Activated CD8-positive, alpha-beta memory T cell treated with anti-CD3 and anti-CD28 coated beads for 1 hour (primary cell): ENCODE results near the gene POLA1.

ENCODE experiments used
- DNase-seq, 2 donors: peaks; one replicate each; pipeline ENCODE4 v3.0.0-alpha.2; 2020; ENCODE audit warnings: low read depth in 1 of 2; ENCODE audit errors: extremely low read depth in 1 of 2

Gene POLA1

GRCh38 chrX:25004485-25005032, 310.8 kb downstream of the POLA1 start:
- DNase-seq: no peak

DNA sequence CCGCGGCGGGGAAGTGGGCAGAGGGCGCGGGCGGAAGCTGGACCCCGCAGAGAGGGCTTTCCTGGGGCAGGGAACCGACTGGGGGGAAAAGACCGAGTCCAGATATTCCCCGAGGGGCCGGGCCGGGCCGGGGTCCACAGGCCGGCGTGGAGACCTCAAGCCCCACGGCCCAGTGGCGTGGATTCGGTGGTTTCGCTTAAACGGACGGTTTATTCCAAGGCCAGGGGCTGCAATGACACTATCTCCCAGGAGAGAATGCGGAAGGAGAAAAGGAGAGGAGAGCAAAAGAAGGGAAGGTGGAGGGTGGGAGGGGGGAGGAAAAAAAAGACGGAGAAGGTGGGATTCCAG, 311.3 kb downstream of the POLA1 start:
- DNase-seq: no peak

DNA sequence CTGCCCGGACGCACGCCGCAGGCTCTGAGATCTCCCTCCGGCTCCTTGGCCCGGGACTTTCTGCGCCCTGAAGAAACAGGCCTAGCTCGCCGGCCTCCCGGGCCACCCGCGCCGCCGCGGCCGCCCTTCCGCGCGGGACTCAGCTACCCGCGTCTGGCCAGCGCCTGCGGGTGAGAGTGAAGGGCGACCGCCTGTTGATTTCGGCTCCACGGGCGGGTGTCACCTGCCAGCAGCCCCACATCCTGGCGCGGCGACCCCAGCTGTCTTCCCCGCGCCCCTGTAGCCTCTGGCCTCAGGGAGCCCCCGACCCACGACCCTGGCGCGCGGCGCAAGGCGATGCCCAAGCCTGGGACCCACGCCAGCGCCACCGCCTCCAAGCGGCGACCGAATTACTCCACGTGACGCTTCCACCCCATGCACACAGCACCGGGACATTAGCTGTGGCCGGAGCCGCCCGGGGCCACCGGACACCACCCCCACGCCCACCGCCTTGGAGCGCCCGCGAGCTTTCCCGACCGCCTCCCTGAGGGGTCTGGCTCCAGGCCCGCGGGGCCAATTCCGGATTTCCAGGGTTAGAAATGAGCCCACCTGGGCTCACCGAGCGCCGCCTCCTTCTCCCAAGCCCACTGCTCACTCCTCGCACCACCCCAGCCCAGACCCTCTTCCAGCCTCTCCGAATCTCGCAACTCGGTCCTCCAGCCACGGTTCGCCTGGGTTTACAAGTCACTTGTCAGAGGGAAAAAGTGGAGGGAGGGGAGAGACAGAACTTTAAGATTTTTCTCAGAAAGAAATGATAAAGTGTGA, 311.9 kb downstream of the POLA1 start:
- DNase-seq: no peak

GRCh38 chrX:25006586-25007058, 312.9 kb downstream of the POLA1 start:
- DNase-seq: no peak

DNA sequence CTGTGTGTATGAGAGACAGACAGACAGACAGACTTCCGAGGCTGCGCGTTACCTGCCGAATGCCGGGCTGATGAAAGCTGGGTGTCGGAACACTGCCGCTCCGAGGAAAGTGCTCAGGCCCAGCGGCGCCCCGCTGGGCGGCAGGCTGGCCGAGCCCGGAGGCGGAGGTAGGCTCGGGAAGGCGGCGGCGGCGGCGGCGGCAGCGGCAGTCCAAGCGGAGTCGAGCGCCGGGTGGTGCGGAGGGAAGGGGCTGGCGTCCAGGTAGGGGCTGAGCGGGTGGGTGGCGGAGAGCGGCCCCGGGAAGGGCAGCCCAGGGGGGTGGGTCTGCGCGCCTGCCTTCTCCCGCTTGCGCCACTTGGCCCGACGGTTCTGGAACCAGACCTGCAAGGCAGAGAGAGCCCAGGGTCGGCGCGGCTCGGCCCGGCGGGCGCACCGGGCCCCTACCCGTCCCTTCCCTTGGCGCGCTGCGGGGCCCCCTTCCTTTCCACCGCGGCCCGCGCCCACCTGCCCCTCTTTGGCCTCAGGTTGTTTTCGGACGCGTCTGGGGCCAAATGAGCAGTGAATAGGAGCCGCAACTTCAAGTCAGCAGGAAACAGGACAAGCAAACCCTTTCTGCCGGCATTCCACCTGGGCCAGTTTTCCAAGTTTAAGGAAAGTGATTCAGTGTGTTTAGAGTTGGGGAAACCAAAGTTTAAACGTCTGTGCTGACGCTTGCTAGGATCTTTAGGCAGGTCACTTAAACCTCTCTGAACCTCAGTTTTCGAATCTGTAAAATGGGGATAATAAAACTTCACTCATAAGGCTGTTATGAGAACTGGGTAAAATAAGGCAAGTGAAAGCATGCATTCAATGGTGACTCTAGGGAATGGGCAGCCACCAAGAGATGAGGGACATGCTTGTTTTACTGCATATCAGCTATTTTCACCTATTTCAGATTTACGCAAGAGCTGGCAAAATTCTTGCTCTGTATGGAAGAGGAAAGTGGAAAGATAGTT, 313.6 kb downstream of the POLA1 start:
- no peak for DNase-seq

- DNase-seq: no peak
Measured at GRCh38 chrX:25009407-25009806, 315.7 kb downstream of the POLA1 start.

GRCh38 chrX:25010784-25011588, 317.3 kb downstream of the POLA1 start:
- DNase-seq: no peak

DNA sequence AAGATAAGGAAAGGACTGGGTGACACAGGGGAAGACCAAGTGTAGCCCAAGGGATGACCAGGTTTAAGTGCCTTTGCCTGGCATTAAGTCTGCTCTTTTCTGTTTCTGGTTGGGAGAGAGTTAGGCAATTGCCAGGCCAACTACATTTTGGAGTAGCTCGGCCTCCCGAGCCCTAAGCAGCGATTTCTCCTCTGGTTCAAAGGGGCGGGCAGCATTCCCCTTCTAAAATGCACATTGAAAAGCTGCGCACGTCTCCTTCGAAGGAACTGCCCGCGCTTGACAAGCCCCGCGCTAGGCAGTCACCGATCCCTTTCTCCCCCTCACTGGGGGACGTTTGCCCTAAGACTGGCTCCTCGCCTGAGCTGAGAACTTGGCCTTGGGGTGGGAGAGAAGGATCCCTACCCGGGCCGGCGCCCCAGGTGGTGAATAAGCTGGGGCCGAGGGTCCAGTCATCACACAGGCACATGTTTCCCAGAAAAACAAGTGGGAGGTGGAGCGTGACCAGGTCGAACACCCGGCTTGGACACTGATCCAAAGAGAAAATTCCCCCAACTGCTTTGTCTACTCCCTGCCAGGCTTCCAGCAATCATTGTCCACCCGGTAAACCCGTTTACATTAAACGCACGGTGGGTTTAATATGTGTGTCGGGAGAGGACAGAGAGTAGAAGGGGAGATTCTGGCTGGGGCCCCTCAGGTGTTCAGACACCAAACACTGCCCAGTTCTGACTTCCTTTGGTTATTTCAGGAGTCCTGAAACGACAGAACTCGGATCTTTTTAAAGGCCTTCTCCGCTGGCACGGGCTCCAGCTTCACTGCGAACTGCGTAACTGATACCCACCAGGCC, 318.1 kb downstream of the POLA1 start:
- DNase-seq: no peak

- DNase-seq: no peak
Measured at GRCh38 chrX:25012433-25012735, 318.7 kb downstream of the POLA1 start.

DNA sequence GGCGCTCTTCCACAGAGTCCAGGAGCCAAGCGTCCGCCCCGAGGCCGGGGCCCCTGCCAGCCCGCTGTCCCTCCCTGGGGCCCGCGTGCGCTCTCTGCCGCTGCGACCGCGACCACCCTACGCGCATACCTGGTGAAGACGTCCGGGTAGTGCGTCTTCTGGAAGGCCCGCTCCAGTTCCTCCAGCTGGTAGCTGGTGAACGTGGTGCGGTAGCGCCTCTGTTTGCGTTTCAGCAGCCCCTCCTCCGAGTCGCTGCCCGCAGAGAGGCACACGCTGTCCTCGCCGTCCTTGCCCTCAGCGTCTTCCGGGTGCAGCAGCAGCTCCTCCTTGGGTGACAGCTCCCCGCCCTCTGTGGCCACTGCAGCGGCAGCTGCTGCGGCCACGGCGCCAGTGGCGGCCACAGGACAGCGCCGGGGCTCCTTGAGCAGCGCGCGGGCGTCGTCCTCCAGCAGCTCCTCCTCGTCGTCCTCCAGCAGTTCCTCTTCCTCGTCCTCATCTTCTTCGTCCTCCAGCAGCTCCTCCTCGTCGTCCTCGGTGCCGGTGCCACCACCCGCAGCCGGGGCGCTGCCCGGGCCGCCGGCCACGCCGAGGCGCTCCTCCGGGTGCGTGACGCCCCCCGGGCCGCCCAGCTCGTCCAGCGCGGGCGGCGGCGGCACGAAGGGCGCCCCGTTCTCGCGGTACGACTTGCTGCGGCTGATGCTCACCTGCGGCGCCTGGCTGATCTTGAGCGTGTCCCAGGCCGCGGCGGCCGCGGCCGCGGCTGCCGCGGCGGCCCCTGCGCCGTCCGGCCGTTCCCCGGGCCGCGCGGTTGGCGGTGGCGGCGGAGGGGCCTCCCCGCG, 319.3 kb downstream of the POLA1 start:
- no peak for DNase-seq

DNA sequence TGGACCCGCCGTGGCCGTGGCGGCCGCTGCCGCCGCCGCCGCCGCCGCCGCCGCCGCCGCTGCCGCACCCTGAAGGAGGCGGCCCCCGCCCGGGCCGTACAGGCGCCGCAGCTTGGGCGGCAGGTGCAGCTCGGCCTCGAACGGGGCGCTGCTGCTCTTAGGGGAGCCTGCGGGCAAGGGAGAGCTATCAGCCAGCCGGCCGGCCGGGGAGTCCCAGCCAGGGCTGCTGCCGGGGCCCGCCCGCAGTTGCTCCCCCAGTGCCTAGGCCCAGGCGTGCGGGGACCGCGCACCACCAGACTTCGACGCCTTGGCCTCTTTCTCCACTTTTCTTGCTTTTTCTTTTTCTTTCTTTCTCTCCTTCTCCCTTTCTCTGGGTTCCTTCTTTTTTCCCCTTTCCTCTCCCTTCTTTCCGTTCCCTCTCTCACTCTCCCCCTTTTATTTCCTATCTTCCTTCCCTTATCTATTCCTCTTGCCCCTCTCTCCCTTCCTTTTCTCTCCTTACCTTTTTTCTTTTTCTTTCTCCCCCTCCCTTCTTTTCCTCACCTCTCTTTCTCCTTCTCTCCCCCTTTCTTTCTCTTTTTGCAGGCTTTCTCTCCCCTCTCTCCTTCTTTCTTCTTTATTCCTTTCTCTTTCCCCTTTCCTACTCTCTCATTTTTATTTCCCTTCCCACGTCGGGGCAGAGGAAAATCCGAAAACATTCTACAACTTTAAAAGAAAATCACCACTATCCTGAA, 320.1 kb downstream of the POLA1 start:
- DNase-seq: no peak

- DNase-seq: no peak
Measured at GRCh38 chrX:25014366-25014838, 320.7 kb downstream of the POLA1 start.

DNA sequence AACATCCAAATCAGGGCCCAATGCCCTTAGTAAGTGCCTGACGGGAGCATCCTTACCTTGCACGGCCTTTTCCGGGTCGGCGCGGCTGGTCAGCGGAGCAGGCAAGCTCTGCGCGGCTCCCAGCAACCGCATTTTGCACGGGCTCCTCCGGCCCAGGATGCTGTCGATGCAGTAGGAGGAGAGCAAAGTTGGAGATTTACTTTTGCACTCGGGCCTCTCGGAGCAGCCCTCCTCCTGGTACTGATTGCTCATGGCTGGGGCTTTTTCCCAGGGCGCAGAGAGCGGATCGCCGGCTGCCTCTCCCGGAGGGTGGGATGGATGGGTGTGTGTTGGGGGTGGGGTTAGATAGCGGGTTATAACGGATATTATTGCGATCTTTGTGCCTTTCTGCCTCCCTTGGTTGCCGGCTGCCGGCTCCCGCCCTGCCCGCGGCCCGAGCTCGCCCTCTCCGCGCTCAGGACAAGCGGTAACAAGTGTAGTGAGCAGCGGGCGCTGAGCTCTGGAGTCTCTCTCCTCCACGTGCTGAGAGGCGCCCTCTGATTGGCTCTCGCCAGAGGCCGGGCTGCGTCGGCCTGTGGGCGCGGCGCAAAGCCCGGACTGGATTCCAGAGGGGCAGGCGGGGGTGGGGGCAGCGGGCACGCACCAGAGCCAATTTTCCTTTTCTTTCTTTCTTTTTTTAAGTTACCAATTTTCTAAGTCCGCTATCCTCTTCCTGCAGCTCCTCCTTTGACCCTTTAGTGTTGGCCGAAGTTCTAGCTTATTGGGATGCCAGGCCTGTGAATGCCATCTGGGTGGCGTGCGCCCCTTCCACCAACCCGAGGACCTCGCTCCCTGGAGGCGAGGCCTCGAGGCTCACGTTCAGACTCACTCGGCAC, 322.0 kb downstream of the POLA1 start, which contains the start of gene ARX:
Gene ARX, minus strand, starts transcription at position 480 of the 875 bp plus-strand sequence. Its CDS starts 228 bp downstream, at position 252.
- no peak for DNase-seq

DNA sequence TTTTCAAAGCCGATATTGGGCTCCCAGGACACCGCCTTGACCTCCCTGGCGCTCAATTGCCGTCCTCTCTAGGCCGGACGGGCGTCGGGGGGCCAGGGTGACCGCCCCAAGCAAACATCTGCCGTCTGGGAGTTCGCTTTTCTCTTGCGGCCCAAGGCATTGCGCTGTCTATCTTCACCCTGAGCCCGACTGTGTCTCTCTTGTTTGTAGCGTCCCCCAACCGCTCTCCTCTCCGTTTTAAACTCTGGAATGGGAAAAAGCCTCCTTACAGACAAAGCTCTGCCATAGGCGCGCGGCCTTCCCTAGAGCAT, 322.6 kb downstream of the POLA1 start:
- no peak for DNase-seq

DNA sequence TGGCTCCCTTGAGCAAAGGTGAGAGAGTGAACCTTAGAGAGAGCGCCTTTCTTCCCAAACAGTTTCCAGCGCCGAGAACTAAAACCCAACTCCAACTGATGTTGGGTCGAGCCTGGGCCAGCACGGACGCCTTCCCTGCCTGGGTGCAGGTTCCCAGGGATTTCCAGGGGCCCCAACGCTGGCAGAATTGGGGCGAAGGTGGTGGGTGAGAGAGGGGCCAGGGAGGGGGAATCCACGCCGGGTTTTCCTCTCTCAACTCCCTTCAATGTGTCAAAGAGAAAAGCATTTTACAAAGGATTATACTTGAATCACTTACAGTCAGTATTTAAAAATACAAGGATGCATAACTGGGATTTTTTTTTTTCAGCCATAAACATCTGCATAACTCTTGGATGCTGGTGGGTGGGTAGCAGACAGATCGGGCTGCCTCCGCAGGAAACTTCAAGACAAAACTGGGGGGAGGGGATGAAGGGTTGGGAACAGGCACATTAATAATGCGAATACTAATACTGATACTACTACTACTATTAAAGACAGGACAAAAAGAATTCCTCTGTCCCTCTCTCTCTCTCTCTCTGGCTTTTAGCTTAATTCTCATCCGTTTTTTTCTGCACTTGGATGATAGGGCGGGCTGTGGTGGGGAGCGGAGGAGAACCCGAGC, 323.4 kb downstream of the POLA1 start:
- no peak for DNase-seq

- no peak for DNase-seq
Measured at GRCh38 chrX:25017667-25018247, 324.0 kb downstream of the POLA1 start.
